PC-9 (cell line): Measurements from ENCODE around the gene PRR5L.

Source experiments
- CTCF ChIP-seq: fragments of 200-600 bp; sonication (generic); conservative IDR thresholded peaks from 2 replicates; pipeline ENCODE4 v1.6.1; 2017; ENCODE audit warnings: mixed run types, antibody characterized with exemption, mild to moderate bottlenecking, moderate library complexity
- EZH2 ChIP-seq: fragments of 200-600 bp; sonication (generic); IDR thresholded peaks from 2 replicates; pipeline ENCODE4 v1.8.0; 2017; ENCODE audit warnings: antibody characterized with exemption, low read depth

GRCh38 chr11:36432093-36432469, 136.0 kb downstream of the PRR5L start:
- no peak for TF ChIP-seq CTCF
- no peak for TF ChIP-seq EZH2
